Measurements from ENCODE around the gene CST2. TPM values are rescaled to one million over a fixed set of nuclear protein-coding genes. Genes with fewer than 3 reads are reported as not detected.
"Not testable (repeated sequence)": the region's sequence is repeated elsewhere in the genome, so short reads cannot be mapped to it uniquely, and the experiment has no call there.

The CST2 gene
- total RNA-seq, 2 experiments from 2014 or later: not detected

DNA sequence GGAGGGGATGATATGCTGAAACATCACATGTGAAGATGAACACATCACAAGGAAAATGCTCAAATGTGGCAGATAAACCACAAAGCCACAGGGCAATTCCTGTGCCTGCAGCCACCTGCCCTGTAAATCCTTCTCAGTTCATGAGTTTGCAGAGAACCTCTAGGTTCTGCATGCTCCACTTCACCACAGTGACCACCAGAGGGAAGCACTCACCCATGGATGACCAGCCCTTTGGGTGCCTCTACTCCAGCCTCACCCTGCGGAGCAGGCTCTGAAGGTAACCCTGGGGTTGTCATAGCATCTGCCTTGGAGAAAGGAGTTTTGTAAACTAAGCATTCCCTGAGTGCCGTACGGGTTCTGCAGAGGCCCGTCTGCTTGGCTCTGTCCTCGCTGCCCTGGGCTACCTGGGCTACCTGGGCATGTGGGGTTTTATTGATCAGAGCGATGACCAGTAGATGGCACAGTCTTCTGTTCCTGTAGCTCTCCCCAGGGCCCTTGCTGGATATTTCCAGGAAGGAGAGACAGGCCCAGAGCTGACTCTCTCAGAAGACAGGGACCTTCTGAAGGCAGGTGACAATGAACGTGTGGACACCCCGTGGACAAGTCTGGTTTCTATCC, 44.1 kb downstream of the CST2 start:
- no peaks in the 10 kb centered on the region for H3K27me3 ChIP-seq (ENCODE audit: control insufficient read depth in 1 of 2, insufficient read depth in 2 of 2, low read length in 2 of 2)
- peak; percentile 31 for TF ChIP-seq CTCF (IDR thresholded peaks at IDR 0.05)
- CTCF ChIA-PET: no interaction called here
- Mint-ChIP-seq H3K9me3 (no peaks in the 10 kb centered on the region), H3K27ac (no peak overlapping the region), H3K36me3 (ENCODE audit: low read depth) (no peaks in the 10 kb centered on the region), H3K27me3 (peaks cover 11% of the 10 kb centered on the region), H3K4me1 (ENCODE audit: low read depth) (no peaks in the 10 kb centered on the region), H3K4me3 (no peak overlapping the region)
- H3K9me3 ChIP-seq (ENCODE audit: control insufficient read depth in 1 of 2, insufficient read depth in 1 of 2, low read length in 2 of 2): peaks cover 0 to 4% of the 10 kb centered on the region in 2 experiments
- no peaks in the 10 kb centered on the region for H3K4me1 ChIP-seq (ENCODE audit: insufficient read depth, low read length)
- no peak overlapping the region for H3K4me3 ChIP-seq (ENCODE audit: low read length)
- no peak overlapping the region for H3K27ac ChIP-seq (ENCODE audit: low read depth in 1 of 2, low read length in 2 of 2)
- DNase-seq (peak in 3 of 14 experiments; percentile 0 to 17 (median 14)), ATAC-seq (ENCODE audit: poor library complexity) (peak; percentile 37)
- no peaks in the 10 kb centered on the region for H3K36me3 ChIP-seq (ENCODE audit: insufficient read depth, low read length)
- intact Hi-C loops (cut with DNase I, micrococcal nuclease): no loop called here
- POLR2A ChIA-PET: no interaction called here

DNA sequence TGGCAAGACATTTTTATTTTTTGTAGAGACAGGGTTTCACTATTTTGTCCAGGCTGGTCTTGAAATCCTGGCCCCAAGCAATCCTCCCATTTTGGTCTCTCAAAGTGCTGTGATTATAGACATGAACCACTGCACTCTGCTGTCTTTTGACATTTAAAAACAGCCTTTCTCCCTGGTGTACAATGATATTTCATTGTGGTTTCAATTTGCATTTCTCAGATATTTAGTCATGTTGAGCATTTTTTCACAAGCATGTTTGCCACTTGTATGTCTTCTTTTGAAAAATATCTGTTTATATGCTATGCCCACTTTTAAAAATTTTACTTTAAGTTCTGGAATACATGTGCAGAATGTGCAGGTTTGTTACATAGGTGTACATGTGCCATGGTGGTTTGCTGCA, 47.9 kb downstream of the CST2 start:
- H3K4me1 Mint-ChIP-seq (ENCODE audit: low read depth); CTCF ChIA-PET; POLR2A ChIA-PET; H3K27ac ChIP-seq (ENCODE audit: low read depth in 1 of 2, low read length in 2 of 2); DNase-seq; H3K27me3 ChIP-seq (ENCODE audit: control insufficient read depth in 1 of 2, insufficient read depth in 2 of 2, low read length in 2 of 2); H3K4me1 ChIP-seq (ENCODE audit: insufficient read depth, low read length); H3K36me3 ChIP-seq (ENCODE audit: insufficient read depth, low read length); H3K9me3 ChIP-seq (ENCODE audit: control insufficient read depth in 1 of 2, insufficient read depth in 1 of 2, low read length in 2 of 2); H3K9me3 Mint-ChIP-seq; H3K36me3 Mint-ChIP-seq (ENCODE audit: low read depth); H3K27ac Mint-ChIP-seq; H3K4me3 ChIP-seq (ENCODE audit: low read length); intact Hi-C loops (cut with DNase I, micrococcal nuclease); ATAC-seq (ENCODE audit: poor library complexity); H3K4me3 Mint-ChIP-seq: not testable (repeated sequence)
- peaks cover 19% of the 10 kb centered on the region for H3K27me3 Mint-ChIP-seq

DNA sequence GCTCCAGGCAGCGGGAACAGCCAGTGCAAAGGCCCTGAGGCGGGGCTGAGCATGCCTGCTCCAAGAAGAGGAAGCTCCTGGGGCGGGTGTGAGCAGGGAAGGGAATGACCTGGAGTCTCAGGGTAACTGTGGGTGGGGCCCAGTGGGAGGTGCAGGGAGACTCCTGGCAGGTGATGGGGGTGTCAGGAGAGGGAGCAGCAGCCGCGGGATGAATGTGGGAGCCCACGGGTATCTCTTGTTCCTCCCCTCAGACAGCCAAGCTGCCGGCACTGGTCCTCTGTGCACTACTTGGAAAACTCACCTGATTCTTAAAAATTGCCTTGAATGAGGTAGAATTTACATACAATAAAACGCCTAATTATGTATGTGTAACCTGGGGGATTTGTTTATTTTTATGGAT, 49.1 kb downstream of the CST2 start:
- CTCF ChIA-PET; H3K27ac Mint-ChIP-seq; H3K36me3 Mint-ChIP-seq (ENCODE audit: low read depth); POLR2A ChIA-PET; intact Hi-C loops (cut with DNase I, micrococcal nuclease); H3K36me3 ChIP-seq (ENCODE audit: insufficient read depth, low read length); H3K27me3 ChIP-seq (ENCODE audit: control insufficient read depth in 1 of 2, insufficient read depth in 2 of 2, low read length in 2 of 2); H3K4me3 Mint-ChIP-seq; H3K4me3 ChIP-seq (ENCODE audit: low read length); H3K9me3 ChIP-seq (ENCODE audit: control insufficient read depth in 1 of 2, insufficient read depth in 1 of 2, low read length in 2 of 2); ATAC-seq (ENCODE audit: poor library complexity); H3K4me1 Mint-ChIP-seq (ENCODE audit: low read depth); H3K27ac ChIP-seq (ENCODE audit: low read depth in 1 of 2, low read length in 2 of 2); H3K4me1 ChIP-seq (ENCODE audit: insufficient read depth, low read length); H3K9me3 Mint-ChIP-seq; DNase-seq: not testable (repeated sequence)
- H3K27me3 Mint-ChIP-seq: peaks cover 23% of the 10 kb centered on the region

DNA sequence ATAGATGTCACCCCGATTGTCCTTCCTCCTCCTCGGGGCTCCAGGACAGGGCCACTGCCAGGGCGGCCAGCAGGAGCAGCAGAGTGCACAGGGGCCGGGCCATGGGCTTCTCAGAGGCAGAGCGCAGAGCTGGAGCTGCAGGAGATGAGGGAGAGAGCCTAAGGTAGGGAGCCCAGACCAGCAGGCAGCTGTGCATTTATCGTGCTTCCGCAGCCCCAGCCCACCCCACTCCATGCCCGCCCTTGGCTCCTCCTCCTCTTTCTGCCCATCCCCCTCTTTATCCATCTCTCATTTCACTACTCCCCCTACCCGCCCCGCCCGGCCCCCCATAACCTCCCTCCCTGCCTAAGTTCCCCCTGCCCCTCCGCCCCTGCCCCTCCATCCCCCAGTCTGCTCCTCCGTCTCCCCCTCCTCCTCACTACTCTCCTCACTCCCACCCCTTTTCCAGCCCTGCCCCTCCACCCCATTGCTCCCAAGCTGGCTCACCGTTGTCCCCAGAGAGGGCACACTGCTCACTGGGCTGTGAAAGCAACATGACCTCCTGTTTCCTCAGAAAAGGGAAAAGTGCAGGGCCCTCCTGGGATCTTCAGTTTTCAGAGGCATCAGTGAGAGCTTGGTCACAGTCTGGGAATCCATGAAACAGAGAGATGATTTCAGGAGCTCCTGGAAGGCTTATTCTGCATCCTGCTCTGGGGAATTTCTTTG, 50.3 kb downstream of the CST2 start:
- Histone ChIP-seq H3K27me3 (ENCODE audit: control insufficient read depth in 1 of 2, insufficient read depth in 2 of 2, low read length in 2 of 2) (peaks cover 0 to 3% of the 10 kb centered on the region in 2 experiments), H3K27ac (ENCODE audit: low read depth in 1 of 2, low read length in 2 of 2) (no peak overlapping the region), H3K4me1 (ENCODE audit: insufficient read depth, low read length) (no peaks in the 10 kb centered on the region), H3K36me3 (ENCODE audit: insufficient read depth, low read length) (no peaks in the 10 kb centered on the region), H3K4me3 (ENCODE audit: low read length) (no peak overlapping the region), H3K9me3 (ENCODE audit: control insufficient read depth in 1 of 2, insufficient read depth in 1 of 2, low read length in 2 of 2) (no peaks in the 10 kb centered on the region)
- CTCF ChIA-PET: no interaction called here
- Mint-ChIP-seq H3K4me1 (ENCODE audit: low read depth) (no peaks in the 10 kb centered on the region), H3K4me3 (no peak overlapping the region), H3K27ac (no peak overlapping the region), H3K9me3 (no peaks in the 10 kb centered on the region), H3K36me3 (ENCODE audit: low read depth) (no peaks in the 10 kb centered on the region), H3K27me3 (peaks cover 23% of the 10 kb centered on the region)
- intact Hi-C loops (cut with DNase I, micrococcal nuclease): no loop called here
- POLR2A ChIA-PET: no interaction called here
- TF ChIP-seq CTCF (IDR thresholded peaks at IDR 0.05): no peak
- ATAC-seq (ENCODE audit: poor library complexity) (no peak), DNase-seq (no peak)
